Activated CD8-positive, alpha-beta T cell treated with anti-CD3 and anti-CD28 coated beads, Interleukin-2, amount 10 ng/mL, durations not matched to agents 7 days and 5 days (primary cell): ENCODE measurements around the gene NPTX1. TPM values are rescaled to one million over a fixed set of nuclear protein-coding genes. Genes with fewer than 3 reads are reported as not detected.

ENCODE experiments used
- ATAC-seq: fragments of 150-1000 bp; cut with Tn5 transposase; one replicate; pipeline ENCODE4 v1.10.0; 2021; ENCODE audit warnings: moderate library complexity
- CTCF ChIA-PET: fragments of 350-600 bp; sonication (Branson Sonifier 250); formaldehyde crosslinking; loops from one replicate; lab custom pipeline; 2021; ENCODE audit warnings: antibody characterized with exemption; lab: Charles Lee
- POLR2A ChIA-PET: fragments of 350-600 bp; sonication (Branson Sonifier 250); formaldehyde crosslinking; loops from one replicate; lab custom pipeline; 2021; ENCODE audit warnings: antibody characterized with exemption; lab: Charles Lee
- DNase-seq: peaks from one replicate; pipeline ENCODE4 v3.0.0-alpha.2; 2020
- H3K27ac Mint-ChIP-seq: one replicate; pipeline ENCODE4 v1.8.0; 2021; ENCODE audit warnings: mild to moderate bottlenecking, mixed read lengths
- H3K27me3 Mint-ChIP-seq: one replicate; pipeline ENCODE4 v1.8.0; 2021; ENCODE audit warnings: low read depth, mixed read lengths
- H3K36me3 Mint-ChIP-seq: one replicate; pipeline ENCODE4 v1.8.0; 2021; ENCODE audit warnings: low read depth, mixed read lengths
- H3K4me1 Mint-ChIP-seq: one replicate; pipeline ENCODE4 v1.8.0; 2021; ENCODE audit warnings: low read depth, mixed read lengths
- H3K4me3 Mint-ChIP-seq: one replicate; pipeline ENCODE4 v1.8.0; 2021; ENCODE audit warnings: mild to moderate bottlenecking, mixed read lengths
- H3K9me3 Mint-ChIP-seq: one replicate; pipeline ENCODE4 v1.8.0; 2022; ENCODE audit warnings: mixed read lengths; ENCODE audit not compliant: insufficient read depth
- total RNA-seq, 2 experiments: library from RNA; stranded (reverse); gene quantifications; one replicate each; pipeline ENCODE4 v1.2.3, GENCODE V29; 2021

Gene NPTX1
- total RNA-seq, 2 experiments from 2014 or later = 16.7 to 18.9 TPM

- H3K27ac Mint-ChIP-seq = no peak overlapping the region
- no peak for DNase-seq
- peaks cover 33% of the 10 kb centered on the region for H3K27me3 Mint-ChIP-seq
- H3K4me3 Mint-ChIP-seq = no peak overlapping the region
- POLR2A ChIA-PET = no interaction called here
- no peaks in the 10 kb centered on the region for H3K9me3 Mint-ChIP-seq
- ATAC-seq = no peak
- CTCF ChIA-PET = interaction anchor here (1.2 kb wide), 1 partner anchor 89 kb away, joined by 3 read pairs; no protein-coding TSS in a partner anchor
- H3K36me3 Mint-ChIP-seq = no peaks in the 10 kb centered on the region
- H3K4me1 Mint-ChIP-seq = no peaks in the 10 kb centered on the region
These were observed 10.3 kb upstream of the NPTX1 start for GRCh38 chr17:80486692-80487091.

GRCh38 chr17:80485846-80486245 is 9.4 kb upstream of the NPTX1 start:
- no peaks in the 10 kb centered on the region for H3K36me3 Mint-ChIP-seq
- H3K4me3 Mint-ChIP-seq = no peak overlapping the region
- CTCF ChIA-PET = interaction anchor here (1.2 kb wide), 1 partner anchor 90 kb away, joined by 3 read pairs; no protein-coding TSS in a partner anchor
- POLR2A ChIA-PET = interaction anchor here (1.3 kb wide), 1 partner anchor 31 kb away, joined by 3 read pairs; no protein-coding TSS in a partner anchor
- H3K27ac Mint-ChIP-seq = no peak overlapping the region
- ATAC-seq = no peak
- no peak for DNase-seq
- no peaks in the 10 kb centered on the region for H3K4me1 Mint-ChIP-seq
- H3K9me3 Mint-ChIP-seq = no peaks in the 10 kb centered on the region
- H3K27me3 Mint-ChIP-seq = peaks cover 37% of the 10 kb centered on the region

GRCh38 chr17:80482555-80483308 is 6.3 kb upstream of the NPTX1 start:
- Mint-ChIP-seq H3K27me3 (peaks cover 57% of the 10 kb centered on the region), H3K36me3 (no peaks in the 10 kb centered on the region), H3K9me3 (no peaks in the 10 kb centered on the region), H3K4me1 (peaks cover 4% of the 10 kb centered on the region), H3K4me3 (no peak overlapping the region), H3K27ac (no peak overlapping the region)
- ChIA-PET CTCF (interaction anchor here (0.7 kb wide), 1 partner anchor 187 kb away, joined by 3 read pairs; no protein-coding TSS in a partner anchor), POLR2A (interaction anchor here (0.9 kb wide), 1 partner anchor 9 kb away, joined by 4 read pairs; no protein-coding TSS in a partner anchor)
- ATAC-seq = no peak
- DNase-seq = no peak

GRCh38 chr17:80482058-80482318 is 5.6 kb upstream of the NPTX1 start:
- H3K27me3 Mint-ChIP-seq = peaks cover 55% of the 10 kb centered on the region
- DNase-seq (no peak), ATAC-seq (no peak)
- peaks cover 4% of the 10 kb centered on the region for H3K4me1 Mint-ChIP-seq
- POLR2A ChIA-PET = interaction anchor here (0.9 kb wide), 1 partner anchor 9 kb away, joined by 4 read pairs; no protein-coding TSS in a partner anchor
- H3K4me3 Mint-ChIP-seq = no peak overlapping the region
- no peaks in the 10 kb centered on the region for H3K9me3 Mint-ChIP-seq
- CTCF ChIA-PET = no interaction called here
- no peak overlapping the region for H3K27ac Mint-ChIP-seq
- H3K36me3 Mint-ChIP-seq = no peaks in the 10 kb centered on the region

GRCh38 chr17:80481284-80482057 is 5.1 kb upstream of the NPTX1 start:
- ChIA-PET POLR2A (interaction anchor here (0.9 kb wide), 1 partner anchor 8 kb away, joined by 4 read pairs; no protein-coding TSS in a partner anchor), CTCF (no interaction called here)
- no peak for DNase-seq
- H3K4me1 Mint-ChIP-seq = peaks cover 4% of the 10 kb centered on the region
- no peak overlapping the region for H3K27ac Mint-ChIP-seq
- H3K36me3 Mint-ChIP-seq = no peaks in the 10 kb centered on the region
- peaks cover 55% of the 10 kb centered on the region for H3K27me3 Mint-ChIP-seq
- no peak for ATAC-seq
- no peak overlapping the region for H3K4me3 Mint-ChIP-seq
- H3K9me3 Mint-ChIP-seq = no peaks in the 10 kb centered on the region

- ChIA-PET CTCF (no interaction called here), POLR2A (no interaction called here)
- H3K27ac Mint-ChIP-seq = no peak overlapping the region
- H3K27me3 Mint-ChIP-seq = peaks cover 55% of the 10 kb centered on the region
- H3K36me3 Mint-ChIP-seq = no peaks in the 10 kb centered on the region
- H3K4me1 Mint-ChIP-seq = peaks cover 7% of the 10 kb centered on the region
- no peak for ATAC-seq
- no peak overlapping the region for H3K4me3 Mint-ChIP-seq
- DNase-seq = no peak
- no peaks in the 10 kb centered on the region for H3K9me3 Mint-ChIP-seq
These were observed 3.8 kb upstream of the NPTX1 start for GRCh38 chr17:80480248-80480647.

GRCh38 chr17:80479246-80479566 is 2.8 kb upstream of the NPTX1 start:
- peaks cover 64% of the 10 kb centered on the region for H3K27me3 Mint-ChIP-seq
- ChIA-PET CTCF (no interaction called here), POLR2A (no interaction called here)
- H3K36me3 Mint-ChIP-seq = no peaks in the 10 kb centered on the region
- no peaks in the 10 kb centered on the region for H3K9me3 Mint-ChIP-seq
- H3K27ac Mint-ChIP-seq = no peak overlapping the region
- ATAC-seq = no peak
- peaks cover 16% of the 10 kb centered on the region for H3K4me1 Mint-ChIP-seq
- H3K4me3 Mint-ChIP-seq = no peak overlapping the region
- no peak for DNase-seq

- ATAC-seq = no peak
- H3K9me3 Mint-ChIP-seq = no peaks in the 10 kb centered on the region
- H3K27ac Mint-ChIP-seq = no peak overlapping the region
- peaks cover 66% of the 10 kb centered on the region for H3K27me3 Mint-ChIP-seq
- no peak for DNase-seq
- POLR2A ChIA-PET = no interaction called here
- H3K4me1 Mint-ChIP-seq = peaks cover 18% of the 10 kb centered on the region
- CTCF ChIA-PET = interaction anchor here (0.9 kb wide), 1 partner anchor 421 kb away, joined by 5 read pairs; no protein-coding TSS in a partner anchor
- H3K4me3 Mint-ChIP-seq = no peak overlapping the region
- H3K36me3 Mint-ChIP-seq = no peaks in the 10 kb centered on the region
These were observed 2.3 kb upstream of the NPTX1 start for GRCh38 chr17:80478487-80479245.

- H3K27me3 Mint-ChIP-seq = peaks cover 63% of the 10 kb centered on the region
- ChIA-PET POLR2A (interaction anchor here (3.1 kb wide), 1 partner anchor 23 kb away, joined by 17 read pairs; no protein-coding TSS in a partner anchor), CTCF (interaction anchor here (0.9 kb wide), 1 partner anchor 422 kb away, joined by 5 read pairs; no protein-coding TSS in a partner anchor)
- ATAC-seq (peak; percentile 54), DNase-seq (peak; percentile 62)
- H3K4me3 Mint-ChIP-seq = no peak overlapping the region
- peaks cover 3% of the 10 kb centered on the region for H3K36me3 Mint-ChIP-seq
- no peak overlapping the region for H3K27ac Mint-ChIP-seq
- peaks cover 18% of the 10 kb centered on the region for H3K4me1 Mint-ChIP-seq
- H3K9me3 Mint-ChIP-seq = no peaks in the 10 kb centered on the region
These were observed 1.5 kb upstream of the NPTX1 start for GRCh38 chr17:80477647-80478478.

GRCh38 chr17:80476877-80477646 is 655 bp upstream of the NPTX1 start:
- POLR2A ChIA-PET = interaction anchor here (3.1 kb wide), 1 partner anchor 22 kb away, joined by 17 read pairs; no protein-coding TSS in a partner anchor
- H3K4me1 Mint-ChIP-seq = peaks cover 22% of the 10 kb centered on the region
- H3K36me3 Mint-ChIP-seq = peaks cover 3% of the 10 kb centered on the region
- CTCF ChIA-PET = interaction anchor here (0.7 to 1.7 kb wide), 3 partner anchors 99 to 422 kb away, joined by 3 to 5 read pairs (median 4); no protein-coding TSS in a partner anchor
- no peak for ATAC-seq
- H3K27ac Mint-ChIP-seq = no peak overlapping the region
- no peaks in the 10 kb centered on the region for H3K9me3 Mint-ChIP-seq
- H3K4me3 Mint-ChIP-seq = no peak overlapping the region
- DNase-seq = no peak
- peaks cover 55% of the 10 kb centered on the region for H3K27me3 Mint-ChIP-seq
